ENCODE measurements around the gene MAN1B1. TPM values are rescaled to one million over a fixed set of nuclear protein-coding genes. Genes with fewer than 3 reads are reported as not detected.

Gene MAN1B1
- total RNA-seq, 2 donors from 2014 or later: 32.0 to 44.3 TPM

DNA sequence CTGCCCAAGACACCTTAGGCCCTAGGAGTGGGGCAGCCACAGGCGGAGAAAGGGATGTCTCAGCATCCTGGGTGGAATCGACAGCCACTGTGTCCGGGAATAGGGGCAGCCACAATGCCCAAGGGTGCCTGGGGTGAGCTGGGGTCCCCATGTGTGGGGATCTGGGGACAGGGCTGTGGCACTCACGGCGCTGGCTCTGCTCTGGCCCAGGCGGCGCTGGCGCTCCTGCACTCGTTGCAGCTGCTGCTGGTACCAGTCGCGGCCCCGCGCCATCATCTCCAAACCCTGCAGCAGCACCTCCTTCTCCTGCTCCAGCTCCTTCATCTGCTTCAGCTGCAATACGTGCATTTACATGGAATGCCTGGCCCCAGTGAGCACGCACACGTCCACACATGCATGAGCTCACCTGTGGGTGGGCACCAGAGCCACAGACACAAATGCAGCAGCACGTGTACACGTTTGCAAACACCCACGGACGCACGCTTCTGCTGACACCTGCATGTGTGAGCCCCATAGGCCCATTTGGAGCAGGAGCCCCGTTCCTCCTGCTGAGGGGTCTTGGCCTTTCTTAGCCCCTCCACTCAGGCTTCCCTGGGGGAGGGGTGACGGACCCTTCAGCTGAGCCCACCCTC, 21.3 kb upstream of the MAN1B1 start:
- intact Hi-C loops (cut with DNase I): loop anchor here in 1 of 2 donors (10.0 kb wide), 1 partner anchor 281 kb away; no protein-coding TSS in a partner anchor
- DNase-seq (ENCODE audit: low spot score): no peak

GRCh38 chr9:137066096-137066861, 20.5 kb upstream of the MAN1B1 start:
- no peak for DNase-seq (ENCODE audit: low spot score)
- intact Hi-C loops (cut with DNase I): loop anchor here in 1 of 2 donors (10.0 kb wide), 1 partner anchor 281 kb away; no protein-coding TSS in a partner anchor

- no peak for DNase-seq (ENCODE audit: low spot score)
- intact Hi-C loops (cut with DNase I): loop anchor here in 1 of 2 donors (10.0 kb wide), 1 partner anchor 283 kb away; no protein-coding TSS in a partner anchor
These were observed 18.8 kb upstream of the MAN1B1 start for GRCh38 chr9:137067860-137068538.

DNA sequence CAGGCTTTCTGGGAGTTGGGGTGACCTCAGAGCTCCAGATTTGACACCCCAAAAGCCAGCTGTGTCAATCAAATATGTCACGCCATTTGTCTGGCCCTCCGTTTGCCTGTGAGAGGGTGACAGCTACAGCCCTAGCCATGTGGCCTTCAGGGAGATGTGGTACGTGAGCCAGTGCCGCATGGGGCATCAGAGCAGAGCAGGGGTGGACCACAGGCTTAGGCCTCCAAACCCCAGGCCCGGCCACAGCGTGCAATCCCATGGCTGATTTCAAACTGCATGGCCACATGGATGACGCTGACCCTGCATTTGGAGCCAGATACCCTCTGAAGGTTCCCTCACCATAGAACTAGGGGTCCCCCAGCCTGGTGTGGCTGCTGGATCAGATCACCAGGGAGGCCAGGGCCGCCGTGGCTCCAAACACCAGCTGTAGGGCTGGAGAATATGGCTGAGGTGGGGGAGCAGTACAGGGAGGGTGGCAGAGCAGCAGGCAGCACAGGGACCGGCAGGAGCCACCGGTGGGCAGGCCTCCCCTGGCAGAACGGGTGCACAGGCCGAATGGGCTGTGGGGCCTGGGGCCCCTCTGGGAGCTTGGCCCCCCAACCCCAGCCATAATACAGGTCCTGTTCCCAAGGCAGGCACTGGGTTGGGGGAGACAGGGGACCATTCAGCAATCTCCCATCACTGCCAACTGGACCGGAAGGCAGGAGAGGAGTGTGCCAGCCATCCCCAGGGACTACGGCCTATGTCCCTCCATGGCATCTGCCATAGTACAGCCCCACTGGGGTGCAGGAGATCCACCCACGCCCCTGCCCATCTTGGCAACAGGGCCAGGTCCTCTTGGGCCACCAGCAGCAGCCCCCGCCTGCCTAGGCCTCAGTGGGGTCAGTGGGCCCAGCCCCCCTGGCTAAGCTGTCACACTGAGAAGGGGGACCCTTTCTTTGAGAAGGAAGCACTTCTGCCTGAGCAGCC, 18.0 kb upstream of the MAN1B1 start:
- no peak for DNase-seq (ENCODE audit: low spot score)
- intact Hi-C loops (cut with DNase I): loop anchor here in 1 of 2 donors (10.0 kb wide), 1 partner anchor 284 kb away; no protein-coding TSS in a partner anchor

GRCh38 chr9:137069508-137070091, 17.2 kb upstream of the MAN1B1 start:
- DNase-seq (ENCODE audit: low spot score): no peak
- intact Hi-C loops (cut with DNase I): loop anchor here in 1 of 2 donors (10.0 kb wide), 1 partner anchor 285 kb away; no protein-coding TSS in a partner anchor

DNA sequence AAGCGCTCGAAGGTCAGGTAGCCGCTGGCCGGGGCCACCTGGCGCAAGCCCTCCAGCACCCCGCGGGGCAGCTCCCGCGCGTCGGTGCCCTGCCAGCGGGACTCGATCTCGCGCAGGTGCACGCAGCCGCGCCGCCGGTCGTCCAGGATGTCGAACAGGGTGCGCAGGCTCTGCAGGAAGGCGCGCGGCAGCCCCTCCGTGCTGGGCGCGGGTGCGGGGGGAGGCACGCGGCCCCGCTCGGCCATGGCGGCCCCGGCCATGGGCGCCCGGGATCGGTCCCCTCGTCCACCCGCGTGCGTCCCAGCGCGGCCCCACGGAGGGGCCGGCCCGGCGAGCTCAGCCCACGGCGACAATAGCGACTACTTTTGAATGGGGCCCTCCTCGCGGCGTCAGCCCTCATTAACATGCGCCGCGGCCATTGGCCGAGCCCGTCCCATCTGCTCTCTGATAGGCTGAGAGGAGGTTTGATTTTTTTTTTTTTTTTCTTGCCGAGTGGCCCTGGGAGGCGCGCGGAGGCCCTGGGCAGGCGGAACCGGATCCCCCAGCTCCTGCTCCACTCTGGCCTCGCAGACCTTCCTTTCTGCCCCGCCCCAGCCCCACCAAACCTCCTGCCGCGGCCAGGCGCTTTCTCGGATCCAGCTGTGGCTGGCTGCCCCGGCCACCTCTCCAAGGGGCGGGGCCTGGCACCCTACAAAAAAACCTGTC, 16.4 kb upstream of the MAN1B1 start, which contains the start of gene SAPCD2:
Gene SAPCD2 (minus strand): TSS at position 357 of the 705 bp plus-strand sequence. CDS start 97 bp downstream, at position 260.
- intact Hi-C loops (cut with DNase I): no loop called here
- peak; percentile 96 for DNase-seq (ENCODE audit: low spot score)

DNA sequence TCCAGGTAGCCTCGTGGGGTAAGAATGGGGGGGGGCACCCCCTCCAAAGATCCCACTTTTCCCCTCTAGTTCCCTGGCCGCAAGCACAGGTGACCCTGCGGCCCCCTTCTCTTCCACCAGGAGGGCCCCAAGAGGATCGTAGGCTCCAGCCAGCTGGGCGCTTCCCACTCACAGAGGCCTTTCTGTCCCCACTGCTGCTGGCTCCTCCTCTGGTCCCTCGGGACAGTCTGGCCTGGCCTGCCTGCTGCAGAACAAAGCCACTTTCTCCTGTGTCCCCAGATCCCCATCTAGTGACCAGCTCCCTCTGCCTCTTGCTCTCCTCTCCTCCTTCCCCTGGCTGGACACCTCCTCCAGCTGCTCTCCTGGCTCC, 15.9 kb upstream of the MAN1B1 start:
- DNase-seq (ENCODE audit: low spot score): no peak
- intact Hi-C loops (cut with DNase I): no loop called here

DNA sequence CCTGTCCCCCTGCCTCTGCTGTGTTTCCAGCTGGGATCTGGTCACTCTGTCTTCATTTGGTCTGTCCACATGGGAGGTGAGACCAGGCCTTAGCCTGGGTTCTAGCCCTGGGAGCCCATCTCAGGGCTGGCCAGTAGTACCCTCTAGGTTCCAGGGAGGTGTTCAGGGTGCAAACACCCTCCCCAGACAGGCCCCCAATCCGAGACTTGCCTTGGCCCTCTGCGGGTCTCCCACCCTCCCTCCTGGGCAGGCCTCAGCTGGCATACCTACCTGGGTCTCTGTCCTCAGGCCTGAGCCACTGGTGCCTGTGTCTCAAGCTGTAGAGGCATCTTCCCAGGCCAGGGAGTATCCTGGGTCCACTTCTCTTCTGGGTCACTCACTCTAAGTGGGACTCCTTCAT, 15.5 kb upstream of the MAN1B1 start:
- DNase-seq (ENCODE audit: low spot score): no peak
- intact Hi-C loops (cut with DNase I): no loop called here

DNA sequence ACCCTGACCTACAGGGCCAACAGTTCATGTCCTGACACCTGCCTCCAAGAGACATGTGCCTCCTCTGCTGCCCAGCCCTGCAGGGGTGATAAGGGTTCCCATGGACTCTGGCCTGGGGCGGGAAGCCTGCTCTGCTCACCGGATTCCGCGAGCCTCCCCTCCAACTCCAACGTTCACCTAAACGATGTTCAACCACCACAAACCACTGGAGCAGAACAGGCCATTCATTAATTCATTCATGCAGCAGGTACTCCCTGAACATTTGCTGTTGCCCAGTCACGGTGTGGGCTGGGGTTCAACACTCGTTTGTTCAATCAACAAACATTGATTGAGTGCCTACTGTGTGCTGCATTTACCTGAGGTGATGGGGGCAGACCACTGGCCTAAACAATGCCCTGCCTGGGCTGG, 12.8 kb upstream of the MAN1B1 start:
- intact Hi-C loops (cut with DNase I): no loop called here
- no peak for DNase-seq (ENCODE audit: low spot score)

DNA sequence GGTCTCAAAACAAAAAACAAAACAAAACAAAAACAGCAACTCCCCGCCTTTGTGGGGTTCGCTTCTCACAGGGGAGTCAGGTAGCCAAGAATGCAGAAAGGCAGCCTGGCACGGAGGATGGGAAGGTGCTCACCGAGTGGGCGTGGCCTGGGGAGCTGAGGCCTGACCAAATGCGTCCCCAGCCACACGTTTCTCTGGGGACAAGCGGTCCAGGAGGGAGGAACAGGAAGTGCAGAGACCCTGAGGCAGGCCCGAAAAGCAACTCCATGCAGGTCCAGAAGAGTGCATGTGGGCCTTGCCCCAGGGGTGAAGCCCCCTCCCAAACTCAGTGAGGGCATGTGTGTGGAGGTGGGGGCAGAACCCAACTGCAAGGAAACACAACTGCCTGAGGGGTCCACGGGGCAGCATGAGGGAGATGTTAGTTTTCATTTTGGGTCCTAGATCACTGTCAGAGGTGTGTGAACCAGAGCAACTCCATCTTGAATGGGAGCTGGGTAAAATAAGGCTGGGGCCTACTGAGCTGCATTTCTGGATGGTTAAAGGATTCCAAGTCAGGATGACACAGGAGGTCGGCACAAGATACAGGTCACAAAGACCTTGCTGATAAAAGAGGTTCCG, 12.0 kb upstream of the MAN1B1 start:
- intact Hi-C loops (cut with DNase I): no loop called here
- DNase-seq (ENCODE audit: low spot score): no peak

GRCh38 chr9:137075275-137075775, 11.5 kb upstream of the MAN1B1 start:
- intact Hi-C loops (cut with DNase I): no loop called here

GRCh38 chr9:137076636-137077009, 10.2 kb upstream of the MAN1B1 start:
- intact Hi-C loops (cut with DNase I): no loop called here

More at GRCh38 chr9:137075275-137075775, 11.5 kb upstream of the MAN1B1 start:
- DNase-seq (ENCODE audit: low spot score): no peak

GRCh38 chr9:137077010-137077747, 9.6 kb upstream of the MAN1B1 start, which contains the start of gene UAP1L1:
Gene UAP1L1 (plus strand): TSS chr9:137077517. CDS start chr9:137077533, 16 bp downstream.
- peak; percentile 93 for DNase-seq (ENCODE audit: low spot score)

More at GRCh38 chr9:137076636-137077009, 10.2 kb upstream of the MAN1B1 start:
- DNase-seq (ENCODE audit: low spot score): peak; percentile 82

GRCh38 chr9:137077758-137078693, 8.8 kb upstream of the MAN1B1 start:
- intact Hi-C loops (cut with DNase I): no loop called here
- DNase-seq (ENCODE audit: low spot score): no peak

More at GRCh38 chr9:137077010-137077747, 9.6 kb upstream of the MAN1B1 start, which contains the start of gene UAP1L1:
- intact Hi-C loops (cut with DNase I): no loop called here

- intact Hi-C loops (cut with DNase I): no loop called here
- no peak for DNase-seq (ENCODE audit: low spot score)
These were observed 7.9 kb upstream of the MAN1B1 start for GRCh38 chr9:137078701-137079400.
